Pancreas (tissue), 10 donors: ENCODE results near the gene ZNF521. TPM values are rescaled to one million over a fixed set of nuclear protein-coding genes. Genes with fewer than 3 reads are reported as not detected.

ENCODE experiments used
- ATAC-seq, 4 donors: fragments of 200-7000 bp; cut with Tn5 transposase; one replicate each; pipeline versions ENCODE4 v1.8.0 to v1.9.1; 2020; ENCODE audit warnings: mild to moderate bottlenecking in 4 of 4, moderate library complexity in 4 of 4
- DNase-seq, 6 donors: peaks; one replicate each; pipeline ENCODE4 v3.0.0-alpha.2; 2020
- FAIRE-seq: peaks from 2 replicates; lab custom pipeline; 2012; peaks lifted over from hg19 to GRCh38; lab: Jason Lieb, UNC
- H3K27ac ChIP-seq, 4 donors: fragments of 200-600 bp; sonication (generic); 1 replicate in 3 of 4; 2 replicates in 1 of 4; pipeline versions ENCODE4 v1.5.0 to v1.8.0; 2020
- H3K27me3 ChIP-seq, 4 donors: fragments of 200-600 bp; one replicate each; pipeline ENCODE4 v1.8.0; 2021
- H3K36me3 ChIP-seq, 3 donors: fragments of 200-600 bp; sonication (generic) in 1 of 3; one replicate each; pipeline versions ENCODE4 v1.5.0 to v1.8.0; 2020 to 2021
- H3K4me1 ChIP-seq, 3 donors: fragments of 200-600 bp; one replicate each; pipeline ENCODE4 v1.8.0; 2021
- H3K4me3 ChIP-seq, 4 donors: fragments of 200-600 bp; sonication (generic) in 2 of 4; one replicate each; pipeline versions ENCODE4 v1.5.0 to v1.8.0; 2020 to 2021
- H3K9me3 ChIP-seq, 4 donors: fragments of 200-600 bp; one replicate each; pipeline ENCODE4 v1.8.0; 2021
- CTCF ChIP-seq, 4 donors: fragments of 200-600 bp; sonication (generic) in 3 of 4; IDR thresholded peaks; one replicate each; pipeline versions ENCODE4 v1.5.0 to v1.8.0; 2021; ENCODE audit warnings: antibody characterized with exemption in 4 of 4
- WGBS, 2 donors: extraction: QIAGEN DNeasy Blood & Tissue Kit; methylation state at CpG; one replicate each; pipeline ENCODE4 v1.1.7; 2013; 5-methylcytosine and 5-hydroxymethylcytosine counted together
- intact Hi-C, 3 donors: fragments of 100-400 bp; cut with DNase I; formaldehyde crosslinking; loops; one replicate each; pipeline versions ENCODE4 v1.11.1 to v1.14.2; 2022
- polyA plus RNA-seq, 2 donors: library from polyadenylated mRNA; stranded (reverse); fragments of 200-250 nt; gene quantifications; one replicate each; pipeline ENCODE4 v1.2.3, GENCODE V29; 2013
- total RNA-seq, 6 donors: library from RNA; stranded (reverse); fragmentation: NEBNext Ultra II Directional in 4 of 6; extraction: Animal tissue kit (Norgen Biotek cat#: 25700) in 4 of 6; gene quantifications; one replicate each; pipeline versions ENCODE4 v1.2.1 to v1.2.4, GENCODE V29; 2021 to 2023
- donor health status: healthy with polysubstance abuse.
- donor health status: DM: no; HTN: no; CAD: no; lungs with moderate emphysema.
- donor health status: DM: no; HTN: no; CAD: no.
- donor health status: control.
- donor health status: control.
- donor health status: Bipolar disorder and iron deficiency.
- donor health status: DM: yes; HTN: yes; CAD: no.
- donor health status: DM: no; HTN: no; CAD: no.
- donor health status: DM: no; HTN: no; CAD: no.
- donor health status: DM: yes; HTN: yes; CAD: no.

The ZNF521 gene
- total and polyA plus RNA-seq, 8 donors = 0.42 to 6.0 (median 1.5) TPM

GRCh38 chr18:25349131-25349925 lies 2.6 kb downstream of the ZNF521 start:
- FAIRE-seq (no peak), ATAC-seq (no peak), DNase-seq (peak in 4 of 6 donors; percentile 21 to 60 (median 34))
- TF ChIP-seq CTCF (IDR thresholded peaks at IDR 0.05) = no peak
- Histone ChIP-seq H3K36me3 (no peaks in the 10 kb centered on the region), H3K27me3 (peaks cover 0 to 35% (median 3%) of the 10 kb centered on the region in 4 donors), H3K27ac (peak overlapping the region in 2 of 4 donors; percentile 42 to 53), H3K9me3 (no peaks in the 10 kb centered on the region), H3K4me1 (peaks cover 0 to 9% (median 8%) of the 10 kb centered on the region in 3 donors), H3K4me3 (peak overlapping the region in 2 of 4 donors; percentile 55 to 67)
- intact Hi-C loops = no loop called here
- WGBS, 2 donors = 5 to 10% methylated on average over 43 to 78 of the region's 78 CpGs

GRCh38 chr18:25348386-25349130 lies 3.4 kb downstream of the ZNF521 start:
- no peak for FAIRE-seq
- no peaks in the 10 kb centered on the region for H3K36me3 ChIP-seq

DNA sequence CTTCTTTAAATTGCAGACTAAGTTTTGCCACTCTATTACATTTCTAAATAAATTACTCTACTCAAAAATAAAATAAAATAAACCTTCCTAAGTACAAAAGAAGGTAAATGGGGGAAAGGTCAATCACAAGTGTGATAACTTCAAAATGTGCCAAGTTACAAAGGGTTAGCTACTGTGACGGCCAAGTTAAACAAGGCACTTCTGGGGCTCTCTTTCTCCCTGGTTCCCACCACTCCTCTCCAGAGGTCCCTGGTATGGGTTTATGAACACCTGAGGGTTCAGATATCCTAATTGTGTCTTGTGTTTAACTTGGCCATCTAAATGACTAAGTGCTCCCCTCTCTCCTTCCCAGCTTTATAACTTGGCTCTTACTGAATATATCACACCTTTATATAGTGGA lies 5.4 kb downstream of the ZNF521 start:
- 42 to 54% methylated on average over 1 of the region's 1 CpG for WGBS, 2 donors
- H3K27ac ChIP-seq = no peak overlapping the region

More at GRCh38 chr18:25348386-25349130, 3.4 kb downstream of the ZNF521 start:
- intact Hi-C loops = no loop called here
- DNase-seq = no peak
- no peaks in the 10 kb centered on the region for H3K9me3 ChIP-seq
- no peak for TF ChIP-seq CTCF (IDR thresholded peaks at IDR 0.05)
- peaks cover 0 to 41% (median 3%) of the 10 kb centered on the region in 4 donors for H3K27me3 ChIP-seq
- peak overlapping the region in 1 of 4 donors; percentile 28 for H3K27ac ChIP-seq
- H3K4me1 ChIP-seq = peaks cover 0 to 9% (median 8%) of the 10 kb centered on the region in 3 donors
- H3K4me3 ChIP-seq = peak overlapping the region in 1 of 4 donors; percentile 67
- ATAC-seq = no peak
- 56 to 63% methylated on average over 17 of the region's 17 CpGs for WGBS, 2 donors

DNA sequence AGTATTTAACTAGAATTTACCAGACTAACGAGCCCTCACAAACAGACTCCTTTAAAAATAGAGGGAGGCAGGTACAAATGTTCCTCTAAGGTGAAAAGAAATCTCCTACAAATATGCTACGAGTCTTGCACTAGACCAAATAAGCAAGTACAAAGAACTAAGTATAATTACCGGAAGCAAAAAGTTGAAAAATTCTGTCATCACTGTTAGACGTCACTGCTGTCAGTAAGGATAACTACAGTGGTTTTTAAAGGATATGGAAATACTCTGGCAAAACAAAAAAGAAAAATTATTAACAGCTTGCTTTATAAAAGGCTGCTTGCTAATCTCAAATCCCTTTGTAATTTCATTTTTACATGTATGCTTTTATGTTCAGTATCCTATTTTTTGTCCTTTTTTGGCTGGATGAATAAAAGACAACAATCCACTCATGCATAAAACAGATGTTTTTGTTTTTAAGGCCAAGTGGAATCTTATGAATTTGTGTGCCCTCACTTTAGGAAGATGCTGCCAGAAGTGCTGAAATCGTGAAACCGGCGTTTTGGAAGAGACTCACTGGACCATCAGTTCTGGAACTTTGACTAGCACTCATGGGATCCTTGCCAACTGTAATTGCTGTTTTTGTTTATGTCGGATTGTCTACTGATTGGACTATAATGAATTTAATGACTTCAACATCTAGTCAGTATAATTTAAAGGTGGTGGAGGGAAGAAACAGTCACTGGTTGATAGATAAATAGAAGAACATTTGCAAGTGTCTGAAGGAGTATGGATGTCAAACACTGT lies 6.7 kb downstream of the ZNF521 start:
- H3K36me3 ChIP-seq = no peaks in the 10 kb centered on the region
- peaks cover 0 to 43% (median 5%) of the 10 kb centered on the region in 4 donors for H3K27me3 ChIP-seq
- no peaks in the 10 kb centered on the region for H3K9me3 ChIP-seq
- no peak for FAIRE-seq
- WGBS, 2 donors = 47 to 61% methylated on average over 8 of the region's 8 CpGs
- H3K27ac ChIP-seq = no peak overlapping the region
- no peak for DNase-seq
- TF ChIP-seq CTCF (IDR thresholded peaks at IDR 0.05) = no peak
- no peak overlapping the region for H3K4me3 ChIP-seq
- H3K4me1 ChIP-seq = peaks cover 0 to 5% (median 3%) of the 10 kb centered on the region in 3 donors
- ATAC-seq = no peak
- intact Hi-C loops = no loop called here

More for the DNA sequence above, 5.4 kb downstream of the ZNF521 start:
- H3K36me3 ChIP-seq = no peaks in the 10 kb centered on the region
- H3K9me3 ChIP-seq = no peaks in the 10 kb centered on the region
- ATAC-seq (no peak), DNase-seq (no peak), FAIRE-seq (no peak)
- H3K4me3 ChIP-seq = no peak overlapping the region
- H3K27me3 ChIP-seq = peaks cover 0 to 42% (median 5%) of the 10 kb centered on the region in 4 donors
- intact Hi-C loops = no loop called here
- no peak for TF ChIP-seq CTCF (IDR thresholded peaks at IDR 0.05)
- H3K4me1 ChIP-seq = peaks cover 0 to 9% (median 8%) of the 10 kb centered on the region in 3 donors
